Forelimb muscle (tissue), 1 donor: Measurements from ENCODE around the gene CIRBP. TPM values are rescaled to one million over a fixed set of nuclear protein-coding genes. Genes with fewer than 3 reads are reported as not detected.

ENCODE experiments used
- DNase-seq: peaks from one replicate; pipeline ENCODE4 v3.0.0-alpha.2; 2013; ENCODE audit warnings: low read depth
- polyA plus RNA-seq: library from polyadenylated mRNA; unstranded; fragments of 120-200 nt; gene quantifications from one replicate; pipeline ENCODE4 v1.2.1, GENCODE V29; 2013; ENCODE audit not compliant: insufficient read length

Gene CIRBP
- polyA plus RNA-seq, 1 donor, result 483 TPM

- DNase-seq, result no peak
Observed at GRCh38 chr19:1278713-1279660, 9.9 kb downstream of the CIRBP start.

DNA sequence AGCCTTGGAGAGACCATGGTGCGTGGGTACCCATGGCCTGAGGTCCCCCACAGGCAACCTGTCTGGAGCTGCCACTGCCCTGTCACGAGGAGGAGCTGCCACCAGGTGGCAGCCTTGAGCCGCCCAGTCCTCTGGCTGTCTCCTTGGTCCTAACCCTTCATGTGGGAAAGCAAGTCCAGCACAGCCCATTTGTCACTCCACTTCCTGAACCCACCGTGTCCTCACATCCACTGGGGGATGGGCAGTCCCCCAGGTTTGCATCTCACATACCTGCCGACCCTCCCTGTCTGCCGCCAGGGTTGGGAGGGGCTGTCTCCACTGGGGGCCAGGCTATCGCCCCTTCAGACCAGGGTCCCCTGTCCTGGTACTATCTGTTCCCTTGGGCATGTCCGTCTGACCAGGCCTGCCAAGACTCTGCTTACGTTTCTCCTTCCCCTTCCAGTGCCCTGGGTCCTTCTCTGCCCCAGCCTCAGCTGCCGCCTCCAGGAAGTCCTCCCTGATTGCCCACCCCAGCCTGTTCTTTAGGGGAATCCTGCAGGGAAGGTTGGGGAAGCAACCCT lies 10.7 kb downstream of the CIRBP start:
- peak; percentile 74 for DNase-seq

GRCh38 chr19:1280636-1281568 lies 11.8 kb downstream of the CIRBP start:
- DNase-seq, result no peak

GRCh38 chr19:1281569-1282287 lies 12.6 kb downstream of the CIRBP start:
- no peak for DNase-seq

- DNase-seq, result no peak
Observed at GRCh38 chr19:1282588-1283206, 13.6 kb downstream of the CIRBP start.

DNA sequence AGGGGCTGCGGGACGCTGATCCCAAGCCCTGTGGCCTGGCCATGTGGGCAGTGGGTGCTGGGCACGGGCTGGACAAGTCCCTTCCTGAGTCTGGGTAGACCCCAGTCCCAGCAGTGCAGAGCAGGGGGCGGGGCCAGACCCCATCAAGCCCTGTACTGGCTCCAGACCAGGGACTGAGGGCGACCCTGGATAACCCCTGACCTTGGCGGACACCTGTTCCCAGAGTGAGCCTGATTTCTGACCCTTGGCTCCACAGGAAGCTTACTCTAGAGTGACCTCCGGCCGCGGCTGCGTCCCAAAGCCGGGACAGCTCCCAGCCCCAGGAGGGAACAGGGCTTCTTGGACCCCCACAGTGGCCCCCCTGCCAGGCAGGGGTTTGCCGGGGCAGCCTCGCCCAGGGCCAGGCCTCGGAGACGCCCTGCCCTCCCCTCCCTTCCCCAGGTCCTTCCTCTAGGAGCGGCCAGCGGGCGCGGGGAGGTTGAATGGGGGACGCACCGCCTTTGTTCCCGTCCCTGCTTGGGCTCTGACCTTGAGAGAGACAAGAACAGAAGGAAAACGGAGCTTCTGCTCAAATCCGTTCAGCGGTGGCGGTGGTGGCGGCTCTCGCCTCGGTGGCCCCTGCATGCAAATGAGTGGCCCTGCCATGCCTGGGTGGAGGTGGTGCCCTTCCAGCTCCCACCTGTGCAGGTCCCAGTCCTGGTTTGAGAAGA lies 14.2 kb downstream of the CIRBP start:
- DNase-seq, result no peak

DNA sequence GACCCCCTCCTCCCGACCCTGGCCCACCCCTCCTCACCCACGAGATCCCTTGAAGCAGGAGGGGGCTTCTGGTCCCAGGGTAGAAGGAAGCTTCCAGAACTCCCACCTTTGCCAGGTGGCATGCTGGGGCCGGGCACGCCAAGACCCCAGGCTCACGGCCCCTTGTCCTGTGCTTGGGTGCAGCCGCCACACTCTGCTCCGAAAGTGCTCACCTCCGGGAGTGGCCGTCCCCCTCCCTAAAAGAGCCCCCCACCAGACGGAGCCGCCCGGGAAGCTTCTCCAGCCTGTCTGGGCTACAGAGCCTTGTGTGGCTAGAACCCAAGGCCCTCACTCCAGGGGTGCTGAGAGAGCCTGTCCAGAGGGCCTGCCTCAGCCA lies 14.8 kb downstream of the CIRBP start:
- no peak for DNase-seq

DNA sequence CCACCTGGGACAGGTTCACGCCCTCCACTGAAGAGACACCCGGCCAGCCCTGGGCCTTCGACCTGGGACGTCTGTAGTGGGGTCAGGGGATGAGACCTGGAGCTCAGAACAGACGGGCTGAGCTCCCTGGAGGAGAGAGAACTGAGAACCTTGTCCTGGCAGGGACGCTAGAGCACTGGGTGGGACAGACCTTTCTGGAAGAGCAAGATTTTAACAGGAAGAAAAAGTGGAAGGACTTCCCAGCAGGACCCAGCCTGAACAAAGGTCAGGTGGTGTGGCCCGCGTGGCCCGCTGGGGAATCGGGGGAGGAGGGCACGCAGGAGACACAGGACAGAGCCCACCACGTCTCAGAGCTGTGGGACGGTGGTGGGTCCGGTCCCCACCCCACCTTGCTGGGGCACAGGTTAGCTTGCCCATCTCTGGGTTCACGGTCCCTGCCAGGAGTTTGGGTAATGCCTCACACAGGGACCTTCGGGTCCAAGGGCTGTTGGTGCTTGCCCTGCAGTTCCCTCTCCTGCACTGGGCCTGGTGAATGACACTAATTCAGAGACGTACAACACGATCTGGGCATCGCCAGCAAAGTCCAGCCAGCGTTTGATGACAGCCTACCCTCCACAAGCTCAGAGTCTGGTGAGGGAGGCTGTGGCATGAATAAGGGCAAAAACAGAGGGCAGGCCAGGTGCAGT lies 15.3 kb downstream of the CIRBP start:
- DNase-seq, result no peak

GRCh38 chr19:1284979-1285736 lies 16.0 kb downstream of the CIRBP start:
- DNase-seq, result no peak

DNA sequence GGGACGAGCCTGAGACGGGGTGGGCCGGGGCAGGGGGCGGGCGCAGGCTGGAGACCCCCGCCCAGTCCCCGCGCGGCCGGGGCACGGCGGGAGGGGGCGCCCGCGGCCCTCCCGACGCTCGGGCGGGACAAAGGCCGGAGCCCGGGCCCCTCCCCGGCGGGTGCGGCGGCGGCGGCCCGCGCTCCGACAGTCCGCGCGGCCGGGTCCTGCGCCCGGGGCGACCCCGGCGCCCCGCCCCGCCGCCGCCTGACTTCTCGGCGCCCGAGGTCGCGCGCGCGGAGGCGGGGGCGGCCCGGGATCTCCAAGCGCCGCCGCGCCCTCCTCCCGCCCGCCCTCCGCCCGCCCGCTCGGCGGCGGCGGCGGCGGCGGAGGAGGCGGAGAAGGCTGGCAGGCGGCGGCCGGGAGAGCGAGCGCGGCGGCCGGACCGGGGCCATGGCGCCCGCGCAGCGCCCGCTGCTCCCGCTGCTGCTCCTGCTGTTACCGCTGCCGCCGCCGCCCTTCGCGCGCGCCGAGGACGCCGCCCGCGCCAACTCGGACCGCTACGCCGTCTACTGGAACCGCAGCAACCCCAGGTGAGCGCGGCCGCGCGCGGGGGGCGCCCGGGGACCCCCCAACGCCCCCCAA lies 16.7 kb downstream of the CIRBP start, which contains the start of gene EFNA2:
TSS of gene EFNA2 (plus strand) at position 137 of the 624 bp plus-strand sequence. CDS start at position 433, 296 bp downstream.
- no peak for DNase-seq

- no peak for DNase-seq
Observed at GRCh38 chr19:1286487-1287353, 17.6 kb downstream of the CIRBP start.

- no peak for DNase-seq
Observed at GRCh38 chr19:1287354-1288225, 18.5 kb downstream of the CIRBP start.

DNA sequence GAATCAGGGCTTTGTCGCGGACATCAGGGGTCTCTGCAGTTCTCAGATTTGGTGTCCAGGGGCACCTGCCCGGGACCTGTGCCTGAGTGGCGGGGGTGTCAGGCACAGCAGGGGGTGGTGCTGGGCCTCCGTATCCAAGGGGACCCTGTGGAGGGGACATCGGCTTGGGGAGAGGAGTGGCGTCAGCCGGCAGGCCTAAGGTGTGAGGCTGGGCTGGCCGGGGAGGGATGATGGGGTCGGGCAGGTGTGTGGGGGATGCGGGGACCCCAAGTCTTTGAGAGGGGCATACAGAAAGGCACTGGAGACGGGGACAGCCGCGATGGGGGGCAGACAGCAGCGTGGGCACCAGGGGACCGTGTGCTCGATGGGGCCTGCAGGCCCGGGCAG lies 19.1 kb downstream of the CIRBP start:
- DNase-seq, result no peak

- no peak for DNase-seq
Observed at GRCh38 chr19:1288833-1289685, 19.9 kb downstream of the CIRBP start.

- no peak for DNase-seq
Observed at GRCh38 chr19:1289686-1290025, 20.5 kb downstream of the CIRBP start.
